Endothelial cell of umbilical vein (primary cell): ENCODE results near the gene RORC. TPM values are rescaled to one million over a fixed set of nuclear protein-coding genes. Genes with fewer than 3 reads are reported as not detected.
A peak's percentile ranks its signal among the peaks of the same experiment; 100 is the strongest.

Experiments used
- BruUV-seq: library from RNA; stranded (reverse); fragments of 400-500 nt; replicated peaks from 2 replicates; lab custom pipeline; 2021; lab: Mats Ljungman, UMichigan
- CTCF ChIA-PET: fragments of 300-600, 350-600 bp; sonication (Branson Sonifier 250); formaldehyde crosslinking; loops from one replicate; lab custom pipeline; 2021; ENCODE audit warnings: antibody characterized with exemption, inconsistent platforms; lab: Charles Lee
- POLR2A ChIA-PET: fragments of 300-600, 350-600 bp; sonication (Branson Sonifier 250); formaldehyde crosslinking; loops from one replicate; lab custom pipeline; 2021; ENCODE audit warnings: antibody characterized with exemption, inconsistent platforms; lab: Charles Lee
- DNase-seq: peaks from one replicate; pipeline ENCODE4 v3.0.0-alpha.2; 2011; ENCODE audit warnings: low read depth, low spot score
- FAIRE-seq: peaks from 2 replicates; lab custom pipeline; 2011; peaks lifted over from hg19 to GRCh38; lab: Jason Lieb, UNC
- H2AFZ ChIP-seq: 2 replicates; pipeline ENCODE4 v1.6.0; 2012; ENCODE audit warnings: low read depth, low read length, control low read depth, inconsistent platforms
- H3K27ac ChIP-seq: 2 replicates; pipeline ENCODE4 v1.5.1; 2011; ENCODE audit warnings: low read depth, mild to moderate bottlenecking, control low read depth, low read length, moderate library complexity; ENCODE audit not compliant: insufficient read depth
- H3K27me3 ChIP-seq, 2 experiments: 2 replicates each; pipeline versions ENCODE4 v1.6.0 to v1.6.1; 2011; ENCODE audit warnings: low read length in 2 of 2, mixed read lengths in 1 of 2; ENCODE audit not compliant: control insufficient read depth in 2 of 2, insufficient read depth in 2 of 2
- H3K36me3 ChIP-seq, 2 experiments: 2 replicates in 1 of 2; 3 replicates in 1 of 2; pipeline ENCODE4 v1.5.1; 2011; ENCODE audit warnings: low read length in 2 of 2, mild to moderate bottlenecking in 1 of 2, moderate library complexity in 1 of 2; ENCODE audit not compliant: control insufficient read depth in 2 of 2, insufficient read depth in 2 of 2; ENCODE audit errors: extremely low read depth in 1 of 2
- H3K4me1 ChIP-seq: 3 replicates; pipeline ENCODE4 v1.5.1; 2011; ENCODE audit warnings: mild to moderate bottlenecking, low read length; ENCODE audit not compliant: control insufficient read depth, insufficient read depth; ENCODE audit errors: extremely low read depth
- H3K4me2 ChIP-seq: 2 replicates; pipeline ENCODE4 v1.6.1; 2011; ENCODE audit warnings: low read length, control low read depth, mixed read lengths; ENCODE audit not compliant: insufficient read depth
- H3K4me3 ChIP-seq, 3 experiments: fragments of 200-600 bp in 1 of 3; sonication (generic), shearing (Covaris generic) in 1 of 3; replicated peaks in 1 of 3; 2 replicates each; pipeline ENCODE4 v1.5.1; 2011 to 2016; ENCODE audit warnings: control low read depth in 3 of 3, low read length in 3 of 3, mild to moderate bottlenecking in 2 of 3, inconsistent platforms in 1 of 3, low read depth in 1 of 3, moderate library complexity in 1 of 3; ENCODE audit not compliant: insufficient read depth in 1 of 3
- H3K79me2 ChIP-seq: 2 replicates; pipeline ENCODE4 v1.6.0; 2012; ENCODE audit warnings: low read length, inconsistent platforms; ENCODE audit not compliant: control insufficient read depth, insufficient read depth
- H3K9ac ChIP-seq: replicated peaks from 2 replicates; pipeline ENCODE3; 2011; ENCODE audit warnings: low read length, control low read depth; ENCODE audit not compliant: insufficient read depth; ENCODE audit errors: extremely low read depth
- H3K9me1 ChIP-seq: replicated peaks from 3 replicates; pipeline ENCODE4 v1.6.0; 2011; ENCODE audit warnings: mild to moderate bottlenecking, low read length; ENCODE audit not compliant: control insufficient read depth, insufficient read depth; ENCODE audit errors: extremely low read depth
- H3K9me3 ChIP-seq: replicated peaks from 2 replicates; pipeline ENCODE4 v1.5.1; 2012; ENCODE audit warnings: low read length, inconsistent platforms; ENCODE audit not compliant: control insufficient read depth, insufficient read depth
- H4K20me1 ChIP-seq: replicated peaks from 2 replicates; pipeline ENCODE3; 2011; ENCODE audit warnings: mild to moderate bottlenecking, low read length; ENCODE audit not compliant: control insufficient read depth, insufficient read depth; ENCODE audit errors: extremely low read depth
- CTCF ChIP-seq, 2 donors: IDR thresholded peaks; 1 replicate in 1 of 2; 2 replicates in 1 of 2; pipeline ENCODE4 v1.5.1; 2011; ENCODE audit warnings: low read length in 2 of 2, mild to moderate bottlenecking in 2 of 2, moderate library complexity in 2 of 2, control low read depth in 1 of 2, inconsistent platforms in 1 of 2, low read depth in 1 of 2; ENCODE audit not compliant: insufficient read depth in 1 of 2; ENCODE audit errors: extremely low read depth in 1 of 2
- EZH2 ChIP-seq: IDR thresholded peaks from 2 replicates; pipeline ENCODE4 v1.6.1; 2012; ENCODE audit warnings: borderline replicate concordance, low read depth, mild to moderate bottlenecking, moderate library complexity, low read length, inconsistent platforms; ENCODE audit not compliant: severe bottlenecking
- FOS ChIP-seq: IDR thresholded peaks from 2 replicates; pipeline ENCODE4 v1.6.1; 2011; ENCODE audit warnings: mild to moderate bottlenecking, low read length, moderate library complexity, borderline replicate concordance; ENCODE audit not compliant: insufficient read depth
- GATA2 ChIP-seq: IDR thresholded peaks from 2 replicates; pipeline ENCODE4 v1.7.0; 2011; ENCODE audit warnings: low read depth, mild to moderate bottlenecking, moderate library complexity, mixed read lengths, low read length; ENCODE audit not compliant: insufficient read length, insufficient read depth
- JUN ChIP-seq: IDR thresholded peaks from 2 replicates; pipeline ENCODE4 v1.6.1; 2011; ENCODE audit warnings: borderline replicate concordance, low read depth; ENCODE audit not compliant: insufficient read length, insufficient read depth
- MYC ChIP-seq: IDR thresholded peaks from one replicate; pipeline ENCODE4 v1.6.1; 2011; ENCODE audit warnings: mild to moderate bottlenecking, low read depth, low read length
- POLR2A ChIP-seq: IDR thresholded peaks from 2 replicates; pipeline ENCODE4 v1.6.1; 2012; ENCODE audit warnings: low read depth, mild to moderate bottlenecking, control low read depth, low read length
- POLR2AphosphoS5 ChIP-seq: IDR thresholded peaks from 2 replicates; pipeline ENCODE4 v1.6.1; 2012; ENCODE audit warnings: low read depth, mild to moderate bottlenecking, control low read depth, low read length, moderate library complexity; ENCODE audit not compliant: insufficient read depth
- dilution Hi-C: fragments of 300-500 bp; cut with MboI; formaldehyde crosslinking; loops from one replicate; pipeline ENCODE4 v1.15.0; 2019; ENCODE audit warnings: low sequenced_read_pairs; ENCODE audit not compliant: extremely low pct_ligation_motif_present
- intact Hi-C: fragments of 100-400 bp; cut with micrococcal nuclease; formaldehyde crosslinking; loops from one replicate; pipeline ENCODE4 v1.10.0; 2022
- polyA plus RNA-seq, 4 experiments: library from polyadenylated mRNA; depleted of rRNA in 3 of 4; stranded (reverse) in 3 of 4; unstranded in 1 of 4; fragments of >200 nt; gene quantifications; 2 replicates each; pipeline versions ENCODE4 v1.2.1 to v1.2.3, GENCODE V29; 2011 to 2012; ENCODE audit warnings: missing spikeins in 1 of 4
- total RNA-seq: library from RNA; stranded (reverse); gene quantifications from 2 replicates; pipeline ENCODE4 v1.2.3, GENCODE V29; 2021
- TF ChIP-seq, protein P1 (sequence below): IDR thresholded peaks from 2 replicates; pipeline ENCODE4 v1.6.1; 2011; ENCODE audit not compliant: insufficient read depth, insufficient read length

The RORC gene
- total and polyA plus RNA-seq, 2 donors (not counting 3 experiments of a cell fraction or from before 2014, with no cell fraction given): not detected

- Histone ChIP-seq H3K9me3 (no peaks in the 10 kb centered on the region), H3K9me1 (no peaks in the 10 kb centered on the region), H2AFZ (no peak overlapping the region), H3K36me3 (no peaks in the 10 kb centered on the region), H3K79me2 (no peaks in the 10 kb centered on the region), H3K4me2 (no peak overlapping the region), H4K20me1 (no peaks in the 10 kb centered on the region), H3K27ac (no peak overlapping the region), H3K9ac (no peak overlapping the region), H3K4me3 (no peak overlapping the region), H3K27me3 (no peaks in the 10 kb centered on the region), H3K4me1 (peaks cover 11% of the 10 kb centered on the region)
- TF ChIP-seq FOS: no peak
- TF ChIP-seq, protein P1, sequence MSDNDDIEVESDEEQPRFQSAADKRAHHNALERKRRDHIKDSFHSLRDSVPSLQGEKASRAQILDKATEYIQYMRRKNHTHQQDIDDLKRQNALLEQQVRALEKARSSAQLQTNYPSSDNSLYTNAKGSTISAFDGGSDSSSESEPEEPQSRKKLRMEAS: no peak
- TF ChIP-seq POLR2A: no peak
- intact Hi-C loops: loop anchor here (1.0 kb wide), 1 partner anchor 12 kb away; no protein-coding TSS in a partner anchor
- CTCF ChIA-PET: no interaction called here
- BruUV-seq: no TSS peak
- no peak for FAIRE-seq
- dilution Hi-C loops: no loop called here
- POLR2A ChIA-PET: no interaction called here
- no peak for DNase-seq
Observed at GRCh38 chr1:151829352-151830046, 2.1 kb downstream of the RORC start.

GRCh38 chr1:151828921-151829320 is 2.7 kb downstream of the RORC start:
- BruUV-seq: no TSS peak
- Histone ChIP-seq H4K20me1 (no peaks in the 10 kb centered on the region), H3K27me3 (no peaks in the 10 kb centered on the region), H3K4me1 (peaks cover 11% of the 10 kb centered on the region), H3K9me1 (no peaks in the 10 kb centered on the region), H3K27ac (no peak overlapping the region), H3K9ac (no peak overlapping the region), H3K36me3 (no peaks in the 10 kb centered on the region), H3K4me2 (no peak overlapping the region), H3K9me3 (no peaks in the 10 kb centered on the region), H2AFZ (no peak overlapping the region), H3K79me2 (no peaks in the 10 kb centered on the region), H3K4me3 (no peak overlapping the region)
- ChIA-PET CTCF (interaction anchor here (1.2 kb wide), 1 partner anchor 8 kb away, joined by 6 read pairs; no protein-coding TSS in a partner anchor), POLR2A (interaction anchor here (0.7 to 0.8 kb wide), 2 partner anchors 8 to 288 kb away, joined by 5 to 7 read pairs; no protein-coding TSS in a partner anchor)
- TF ChIP-seq CTCF (IDR thresholded peaks at IDR 0.05; ENCODE audit: extremely low read depth in 1 of 2, insufficient read depth in 1 of 2, low read depth in 1 of 2, low read length in 2 of 2) (no peak), FOS (no peak), JUN (no peak), GATA2 (no peak), POLR2A (no peak), MYC (no peak), POLR2AphosphoS5 (no peak), EZH2 (no peak)
- TF ChIP-seq, protein P1: no peak
- DNase-seq: peak; percentile 60
- peak; percentile 76 for FAIRE-seq
- intact Hi-C loops: loop anchor here (1.0 kb wide), 2 partner anchors 12 to 39 kb away; partner anchors contain the start of gene TDRKH
- dilution Hi-C loops: no loop called here
